Liver (tissue), 9 donors: ENCODE results near the gene GGACT. TPM values are rescaled to one million over a fixed set of nuclear protein-coding genes. Genes with fewer than 3 reads are reported as not detected.

Source experiments
- DNase-seq: peaks from one replicate; pipeline ENCODE4 v3.0.0-alpha.2; 2017; ENCODE audit warnings: low spot score
- H3K27ac ChIP-seq, 2 donors: one replicate each; pipeline ENCODE4 v1.7.0; 2013; ENCODE audit warnings: inconsistent platforms in 2 of 2, low read length in 2 of 2, control low read depth in 1 of 2, low read depth in 1 of 2, mild to moderate bottlenecking in 1 of 2
- H3K27me3 ChIP-seq, 4 donors: one replicate each; pipeline versions ENCODE4 v1.6.1 to v1.7.0; 2013; ENCODE audit warnings: low read length in 3 of 4, inconsistent platforms in 1 of 4, mild to moderate bottlenecking in 1 of 4, moderate library complexity in 1 of 4; ENCODE audit not compliant: control insufficient read depth in 4 of 4, insufficient read depth in 4 of 4
- H3K36me3 ChIP-seq, 4 donors: one replicate each; pipeline versions ENCODE4 v1.6.1 to v1.7.0; 2013; ENCODE audit warnings: low read length in 3 of 4, mild to moderate bottlenecking in 3 of 4, low read depth in 1 of 4, moderate library complexity in 1 of 4; ENCODE audit not compliant: control insufficient read depth in 4 of 4, insufficient read depth in 3 of 4
- H3K4me1 ChIP-seq, 4 donors: one replicate each; pipeline versions ENCODE4 v1.6.1 to v1.7.0; 2013; ENCODE audit warnings: low read length in 3 of 4, mild to moderate bottlenecking in 3 of 4, moderate library complexity in 1 of 4; ENCODE audit not compliant: control insufficient read depth in 4 of 4, insufficient read depth in 4 of 4
- H3K4me3 ChIP-seq, 3 donors: one replicate each; pipeline versions ENCODE4 v1.6.1 to v1.7.0; 2013; ENCODE audit warnings: low read length in 3 of 3, control low read depth in 1 of 3, low read depth in 1 of 3, mild to moderate bottlenecking in 1 of 3
- H3K9ac ChIP-seq, 2 donors: one replicate each; pipeline ENCODE4 v1.7.0; 2013; ENCODE audit warnings: low read length in 2 of 2, mild to moderate bottlenecking in 2 of 2, moderate library complexity in 2 of 2, control low read depth in 1 of 2, low read depth in 1 of 2
- H3K9me3 ChIP-seq, 4 donors: one replicate each; pipeline versions ENCODE4 v1.6.1 to v1.7.0; 2013; ENCODE audit warnings: low read length in 3 of 4; ENCODE audit not compliant: control insufficient read depth in 4 of 4
- EGR1 ChIP-seq, 2 donors: IDR thresholded peaks; 2 replicates each; pipeline ENCODE4 v1.6.1; 2016 to 2018; ENCODE audit warnings: antibody characterized with exemption in 2 of 2, low read depth in 2 of 2
- FOXA1 ChIP-seq: IDR thresholded peaks from 2 replicates; pipeline ENCODE4 v1.6.1; 2016; ENCODE audit warnings: antibody characterized with exemption
- FOXA2 ChIP-seq: IDR thresholded peaks from 2 replicates; pipeline ENCODE4 v1.6.1; 2016; ENCODE audit warnings: antibody characterized with exemption
- GABPA ChIP-seq, 2 donors: IDR thresholded peaks in 1 of 2; conservative IDR thresholded peaks in 1 of 2; 2 replicates each; pipeline ENCODE4 v1.6.1; 2016; ENCODE audit warnings: antibody characterized with exemption in 2 of 2, mild to moderate bottlenecking in 1 of 2, moderate library complexity in 1 of 2
- HNF4A ChIP-seq, 2 donors: conservative IDR thresholded peaks; 2 replicates each; pipeline ENCODE4 v1.6.1; 2016; ENCODE audit warnings: antibody characterized with exemption in 2 of 2, mild to moderate bottlenecking in 2 of 2
- HNF4G ChIP-seq: IDR thresholded peaks from 2 replicates; pipeline ENCODE4 v1.6.1; 2016; ENCODE audit warnings: antibody characterized with exemption
- JUND ChIP-seq, 2 donors: IDR thresholded peaks; 2 replicates each; pipeline ENCODE4 v1.6.1; 2016; ENCODE audit warnings: antibody characterized with exemption in 2 of 2
- NR2F2 ChIP-seq: IDR thresholded peaks from 2 replicates; pipeline ENCODE4 v1.6.1; 2016; ENCODE audit warnings: antibody characterized with exemption
- RAD21 ChIP-seq, 2 donors: IDR thresholded peaks; 2 replicates each; pipeline ENCODE4 v1.6.1; 2016; ENCODE audit warnings: antibody characterized with exemption in 2 of 2, mild to moderate bottlenecking in 2 of 2
- RXRA ChIP-seq, 2 donors: IDR thresholded peaks; 2 replicates each; pipeline ENCODE4 v1.6.1; 2017 to 2018; ENCODE audit warnings: antibody characterized with exemption in 2 of 2, mild to moderate bottlenecking in 1 of 2
- SP1 ChIP-seq: IDR thresholded peaks from 2 replicates; pipeline ENCODE4 v1.6.1; 2018; ENCODE audit warnings: antibody characterized with exemption, mild to moderate bottlenecking
- TAF1 ChIP-seq: conservative IDR thresholded peaks from 2 replicates; pipeline ENCODE4 v1.6.1; 2016; ENCODE audit warnings: antibody characterized with exemption, mild to moderate bottlenecking
- YY1 ChIP-seq: IDR thresholded peaks from 2 replicates; pipeline ENCODE4 v1.6.1; 2016; ENCODE audit warnings: antibody characterized with exemption, mild to moderate bottlenecking
- WGBS: extraction: QIAGEN DNeasy Blood & Tissue Kit; methylation state at CpG from one replicate; pipeline ENCODE4 v1.1.7; 2013; 5-methylcytosine and 5-hydroxymethylcytosine counted together
- polyA plus RNA-seq, 2 donors: library from polyadenylated mRNA; stranded (reverse) in 1 of 2; unstranded in 1 of 2; fragments of 200-250 nt in 1 of 2; fragments of >200 nt in 1 of 2; fragmentation: Nextera tagmentation in 1 of 2; extraction: Ambion mirVana in 1 of 2; gene quantifications; one replicate each; pipeline versions ENCODE4 v1.2.1 to v1.2.3, GENCODE V29; 2013 to 2015
- total RNA-seq, 2 donors: library from RNA; depleted of rRNA; stranded (reverse); fragments of >200 nt; gene quantifications; one replicate each; pipeline ENCODE4 v1.2.3, GENCODE V29; 2014
- TF ChIP-seq, protein P1 (sequence below): IDR thresholded peaks from 2 replicates; pipeline ENCODE4 v1.6.1; 2016; ENCODE audit warnings: antibody characterized with exemption
- TF ChIP-seq, protein P2 (sequence below): fragments of 150-350 bp; IDR thresholded peaks from 2 replicates; pipeline ENCODE4 v1.5.1; 2017; ENCODE audit warnings: improper control_type of control experiment, low read depth, low read length; ENCODE audit not compliant: missing input control
- TF ChIP-seq, protein P3 (sequence below): IDR thresholded peaks from 2 replicates; pipeline ENCODE4 v1.6.1; 2016; ENCODE audit warnings: antibody characterized with exemption
- TF ChIP-seq, protein P4 (sequence below): IDR thresholded peaks from 2 replicates; pipeline ENCODE4 v1.6.1; 2016; ENCODE audit warnings: antibody characterized with exemption
- TF ChIP-seq, protein P5 (sequence below): IDR thresholded peaks from 2 replicates; pipeline ENCODE4 v1.6.1; 2016; ENCODE audit warnings: antibody characterized with exemption, mild to moderate bottlenecking
- donor health status: healthy.
- donor health status: healthy.
- donor health status: healthy.
- donor health status: healthy.
- donor health status: healthy.

GGACT gene
- total and polyA plus RNA-seq, 4 donors = 2.5 to 6.3 (median 4.1) TPM

DNA sequence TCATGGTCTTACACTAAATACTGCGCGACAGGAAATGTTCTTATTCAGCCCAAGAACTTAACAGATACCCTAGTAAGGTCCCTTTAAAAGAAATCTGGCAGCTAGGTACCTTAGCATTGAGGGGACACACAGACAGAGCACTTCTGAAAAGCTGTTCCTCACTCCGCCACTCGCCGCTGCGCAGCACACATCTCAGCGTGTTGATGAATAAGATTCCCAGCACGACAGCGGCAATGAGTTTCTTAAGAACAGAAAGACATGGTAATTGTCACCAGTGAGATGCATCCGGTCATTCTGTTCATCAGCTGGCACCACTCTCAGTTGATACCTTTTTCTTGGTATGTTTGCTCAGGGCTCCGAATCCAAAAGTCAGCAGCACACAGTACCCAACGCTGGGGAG, 46.1 kb upstream of the GGACT start:
- H3K27ac ChIP-seq = no peak overlapping the region
- TF ChIP-seq HNF4A (conservative IDR thresholded peaks at IDR 0.05) (no peak), SP1 (no peak), GABPA (IDR thresholded peaks at IDR 0.05 in 1 of 2, conservative IDR thresholded peaks at IDR 0.05 in 1 of 2) (no peak), RAD21 (IDR thresholded peaks at IDR 0.05) (no peak), HNF4G (no peak), FOXA1 (no peak), NR2F2 (no peak), JUND (IDR thresholded peaks at IDR 0.05) (no peak), YY1 (no peak), FOXA2 (no peak), TAF1 (no peak), EGR1 (IDR thresholded peaks at IDR 0.05; ENCODE audit: low read depth in 2 of 2) (no peak), RXRA (IDR thresholded peaks at IDR 0.05) (no peak)
- TF ChIP-seq, protein P1, sequence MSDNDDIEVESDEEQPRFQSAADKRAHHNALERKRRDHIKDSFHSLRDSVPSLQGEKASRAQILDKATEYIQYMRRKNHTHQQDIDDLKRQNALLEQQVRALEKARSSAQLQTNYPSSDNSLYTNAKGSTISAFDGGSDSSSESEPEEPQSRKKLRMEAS = no peak
- TF ChIP-seq, protein P2, sequence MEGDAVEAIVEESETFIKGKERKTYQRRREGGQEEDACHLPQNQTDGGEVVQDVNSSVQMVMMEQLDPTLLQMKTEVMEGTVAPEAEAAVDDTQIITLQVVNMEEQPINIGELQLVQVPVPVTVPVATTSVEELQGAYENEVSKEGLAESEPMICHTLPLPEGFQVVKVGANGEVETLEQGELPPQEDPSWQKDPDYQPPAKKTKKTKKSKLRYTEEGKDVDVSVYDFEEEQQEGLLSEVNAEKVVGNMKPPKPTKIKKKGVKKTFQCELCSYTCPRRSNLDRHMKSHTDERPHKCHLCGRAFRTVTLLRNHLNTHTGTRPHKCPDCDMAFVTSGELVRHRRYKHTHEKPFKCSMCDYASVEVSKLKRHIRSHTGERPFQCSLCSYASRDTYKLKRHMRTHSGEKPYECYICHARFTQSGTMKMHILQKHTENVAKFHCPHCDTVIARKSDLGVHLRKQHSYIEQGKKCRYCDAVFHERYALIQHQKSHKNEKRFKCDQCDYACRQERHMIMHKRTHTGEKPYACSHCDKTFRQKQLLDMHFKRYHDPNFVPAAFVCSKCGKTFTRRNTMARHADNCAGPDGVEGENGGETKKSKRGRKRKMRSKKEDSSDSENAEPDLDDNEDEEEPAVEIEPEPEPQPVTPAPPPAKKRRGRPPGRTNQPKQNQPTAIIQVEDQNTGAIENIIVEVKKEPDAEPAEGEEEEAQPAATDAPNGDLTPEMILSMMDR = no peak
- TF ChIP-seq, protein P3, sequence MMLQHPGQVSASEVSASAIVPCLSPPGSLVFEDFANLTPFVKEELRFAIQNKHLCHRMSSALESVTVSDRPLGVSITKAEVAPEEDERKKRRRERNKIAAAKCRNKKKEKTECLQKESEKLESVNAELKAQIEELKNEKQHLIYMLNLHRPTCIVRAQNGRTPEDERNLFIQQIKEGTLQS = no peak
- TF ChIP-seq, protein P4, sequence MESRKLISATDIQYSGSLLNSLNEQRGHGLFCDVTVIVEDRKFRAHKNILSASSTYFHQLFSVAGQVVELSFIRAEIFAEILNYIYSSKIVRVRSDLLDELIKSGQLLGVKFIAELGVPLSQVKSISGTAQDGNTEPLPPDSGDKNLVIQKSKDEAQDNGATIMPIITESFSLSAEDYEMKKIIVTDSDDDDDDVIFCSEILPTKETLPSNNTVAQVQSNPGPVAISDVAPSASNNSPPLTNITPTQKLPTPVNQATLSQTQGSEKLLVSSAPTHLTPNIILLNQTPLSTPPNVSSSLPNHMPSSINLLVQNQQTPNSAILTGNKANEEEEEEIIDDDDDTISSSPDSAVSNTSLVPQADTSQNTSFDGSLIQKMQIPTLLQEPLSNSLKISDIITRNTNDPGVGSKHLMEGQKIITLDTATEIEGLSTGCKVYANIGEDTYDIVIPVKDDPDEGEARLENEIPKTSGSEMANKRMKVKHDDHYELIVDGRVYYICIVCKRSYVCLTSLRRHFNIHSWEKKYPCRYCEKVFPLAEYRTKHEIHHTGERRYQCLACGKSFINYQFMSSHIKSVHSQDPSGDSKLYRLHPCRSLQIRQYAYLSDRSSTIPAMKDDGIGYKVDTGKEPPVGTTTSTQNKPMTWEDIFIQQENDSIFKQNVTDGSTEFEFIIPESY = no peak
- TF ChIP-seq, protein P5, sequence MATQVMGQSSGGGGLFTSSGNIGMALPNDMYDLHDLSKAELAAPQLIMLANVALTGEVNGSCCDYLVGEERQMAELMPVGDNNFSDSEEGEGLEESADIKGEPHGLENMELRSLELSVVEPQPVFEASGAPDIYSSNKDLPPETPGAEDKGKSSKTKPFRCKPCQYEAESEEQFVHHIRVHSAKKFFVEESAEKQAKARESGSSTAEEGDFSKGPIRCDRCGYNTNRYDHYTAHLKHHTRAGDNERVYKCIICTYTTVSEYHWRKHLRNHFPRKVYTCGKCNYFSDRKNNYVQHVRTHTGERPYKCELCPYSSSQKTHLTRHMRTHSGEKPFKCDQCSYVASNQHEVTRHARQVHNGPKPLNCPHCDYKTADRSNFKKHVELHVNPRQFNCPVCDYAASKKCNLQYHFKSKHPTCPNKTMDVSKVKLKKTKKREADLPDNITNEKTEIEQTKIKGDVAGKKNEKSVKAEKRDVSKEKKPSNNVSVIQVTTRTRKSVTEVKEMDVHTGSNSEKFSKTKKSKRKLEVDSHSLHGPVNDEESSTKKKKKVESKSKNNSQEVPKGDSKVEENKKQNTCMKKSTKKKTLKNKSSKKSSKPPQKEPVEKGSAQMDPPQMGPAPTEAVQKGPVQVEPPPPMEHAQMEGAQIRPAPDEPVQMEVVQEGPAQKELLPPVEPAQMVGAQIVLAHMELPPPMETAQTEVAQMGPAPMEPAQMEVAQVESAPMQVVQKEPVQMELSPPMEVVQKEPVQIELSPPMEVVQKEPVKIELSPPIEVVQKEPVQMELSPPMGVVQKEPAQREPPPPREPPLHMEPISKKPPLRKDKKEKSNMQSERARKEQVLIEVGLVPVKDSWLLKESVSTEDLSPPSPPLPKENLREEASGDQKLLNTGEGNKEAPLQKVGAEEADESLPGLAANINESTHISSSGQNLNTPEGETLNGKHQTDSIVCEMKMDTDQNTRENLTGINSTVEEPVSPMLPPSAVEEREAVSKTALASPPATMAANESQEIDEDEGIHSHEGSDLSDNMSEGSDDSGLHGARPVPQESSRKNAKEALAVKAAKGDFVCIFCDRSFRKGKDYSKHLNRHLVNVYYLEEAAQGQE = no peak
- no peaks in the 10 kb centered on the region for H3K9me3 ChIP-seq
- H3K4me3 ChIP-seq = no peak overlapping the region
- WGBS = 93% methylated on average over 12 of the region's 12 CpGs
- no peaks in the 10 kb centered on the region for H3K27me3 ChIP-seq
- peaks cover 8 to 69% (median 33%) of the 10 kb centered on the region in 4 donors for H3K36me3 ChIP-seq
- no peak for DNase-seq
- no peaks in the 10 kb centered on the region for H3K4me1 ChIP-seq
- no peak overlapping the region for H3K9ac ChIP-seq
